ENCODE results near the gene NUAK2. TPM values are rescaled to one million over a fixed set of nuclear protein-coding genes. Genes with fewer than 3 reads are reported as not detected.

The NUAK2 gene
- total and polyA plus RNA-seq, 7 donors = 0.28 to 15.0 (median 1.5) TPM

DNA sequence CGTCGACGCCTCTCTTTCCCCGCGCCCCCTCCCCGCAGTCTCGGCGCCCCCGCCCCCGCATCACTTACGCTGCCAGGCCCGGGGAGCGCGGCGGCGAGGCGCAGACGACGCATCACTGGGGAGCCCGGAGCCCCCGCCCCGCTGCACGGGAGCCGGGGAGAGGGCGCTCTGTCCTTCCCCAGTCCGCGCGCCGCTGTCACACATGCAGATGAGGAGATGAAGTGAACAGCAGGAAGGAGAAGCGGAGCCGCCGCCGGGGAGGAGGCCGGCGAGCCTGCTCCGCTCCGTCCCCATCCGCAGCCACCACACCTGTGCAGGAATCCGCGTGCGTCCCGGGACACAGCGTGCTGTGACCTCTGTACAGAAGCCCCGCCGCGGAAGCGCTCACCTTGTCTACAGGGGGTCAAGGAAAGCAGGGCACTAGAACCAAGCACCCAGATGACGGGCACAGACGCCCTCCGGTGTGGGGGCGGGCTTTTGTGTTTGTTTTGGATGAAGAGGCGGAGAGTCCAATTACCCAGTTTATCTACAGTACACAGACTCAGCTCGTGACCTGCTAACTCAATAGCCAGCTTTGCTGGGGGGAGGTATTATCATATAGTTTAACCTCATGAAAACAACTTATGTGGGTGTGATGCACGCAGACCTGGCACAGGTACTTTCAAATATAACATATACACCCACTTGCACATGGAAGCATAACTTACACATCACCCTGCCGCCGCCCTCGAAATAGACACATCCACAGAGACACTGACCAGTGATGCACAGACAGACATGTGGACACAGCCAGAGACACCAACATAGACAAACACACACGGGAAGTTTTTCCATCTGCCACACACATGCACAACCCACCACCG lies 22.8 kb upstream of the NUAK2 start:
- no peak for TF ChIP-seq POLR2A (IDR thresholded peaks at IDR 0.05)
- TF ChIP-seq, protein P1, sequence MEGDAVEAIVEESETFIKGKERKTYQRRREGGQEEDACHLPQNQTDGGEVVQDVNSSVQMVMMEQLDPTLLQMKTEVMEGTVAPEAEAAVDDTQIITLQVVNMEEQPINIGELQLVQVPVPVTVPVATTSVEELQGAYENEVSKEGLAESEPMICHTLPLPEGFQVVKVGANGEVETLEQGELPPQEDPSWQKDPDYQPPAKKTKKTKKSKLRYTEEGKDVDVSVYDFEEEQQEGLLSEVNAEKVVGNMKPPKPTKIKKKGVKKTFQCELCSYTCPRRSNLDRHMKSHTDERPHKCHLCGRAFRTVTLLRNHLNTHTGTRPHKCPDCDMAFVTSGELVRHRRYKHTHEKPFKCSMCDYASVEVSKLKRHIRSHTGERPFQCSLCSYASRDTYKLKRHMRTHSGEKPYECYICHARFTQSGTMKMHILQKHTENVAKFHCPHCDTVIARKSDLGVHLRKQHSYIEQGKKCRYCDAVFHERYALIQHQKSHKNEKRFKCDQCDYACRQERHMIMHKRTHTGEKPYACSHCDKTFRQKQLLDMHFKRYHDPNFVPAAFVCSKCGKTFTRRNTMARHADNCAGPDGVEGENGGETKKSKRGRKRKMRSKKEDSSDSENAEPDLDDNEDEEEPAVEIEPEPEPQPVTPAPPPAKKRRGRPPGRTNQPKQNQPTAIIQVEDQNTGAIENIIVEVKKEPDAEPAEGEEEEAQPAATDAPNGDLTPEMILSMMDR (IDR thresholded peaks at IDR 0.05) = no peak
- no peak for TF ChIP-seq POLR2AphosphoS5 (IDR thresholded peaks at IDR 0.05)
- TF ChIP-seq EP300 (IDR thresholded peaks at IDR 0.05) = no peak
- H3K4me1 ChIP-seq = peaks cover 0 to 15% (median 13%) of the 10 kb centered on the region in 4 donors
- peaks cover 15 to 53% (median 22%) of the 10 kb centered on the region in 3 donors for H3K27me3 ChIP-seq
- intact Hi-C loops (cut with DNase I) = no loop called here
- no peak overlapping the region for H3K27ac ChIP-seq
- no peaks in the 10 kb centered on the region for H3K36me3 ChIP-seq
- peak overlapping the region in 3 of 4 donors; percentile 24 to 41 (median 36) for H3K4me3 ChIP-seq
- 4 to 9% methylated on average over 59 of the region's 59 CpGs for WGBS, 2 donors
- H3K9me3 ChIP-seq = no peaks in the 10 kb centered on the region
- no peak for DNase-seq

- Histone ChIP-seq H3K9me3 (no peaks in the 10 kb centered on the region), H3K36me3 (no peaks in the 10 kb centered on the region), H3K4me3 (peak overlapping the region in 3 of 4 donors; percentile 24 to 41 (median 36)), H3K27me3 (peaks cover 15 to 53% (median 22%) of the 10 kb centered on the region in 3 donors), H3K4me1 (peaks cover 0 to 15% (median 13%) of the 10 kb centered on the region in 4 donors), H3K27ac (no peak overlapping the region)
- TF ChIP-seq POLR2AphosphoS5 (IDR thresholded peaks at IDR 0.05) = no peak
- TF ChIP-seq, protein P1 (IDR thresholded peaks at IDR 0.05) = no peak
- TF ChIP-seq POLR2A (IDR thresholded peaks at IDR 0.05) = no peak
- no peak for TF ChIP-seq EP300 (IDR thresholded peaks at IDR 0.05)
- intact Hi-C loops (cut with DNase I) = no loop called here
- no peak for DNase-seq
- WGBS, 2 donors = 3 to 9% methylated on average over 63 of the region's 63 CpGs
Measured at GRCh38 chr1:205343431-205344065, 22.0 kb upstream of the NUAK2 start.

DNA sequence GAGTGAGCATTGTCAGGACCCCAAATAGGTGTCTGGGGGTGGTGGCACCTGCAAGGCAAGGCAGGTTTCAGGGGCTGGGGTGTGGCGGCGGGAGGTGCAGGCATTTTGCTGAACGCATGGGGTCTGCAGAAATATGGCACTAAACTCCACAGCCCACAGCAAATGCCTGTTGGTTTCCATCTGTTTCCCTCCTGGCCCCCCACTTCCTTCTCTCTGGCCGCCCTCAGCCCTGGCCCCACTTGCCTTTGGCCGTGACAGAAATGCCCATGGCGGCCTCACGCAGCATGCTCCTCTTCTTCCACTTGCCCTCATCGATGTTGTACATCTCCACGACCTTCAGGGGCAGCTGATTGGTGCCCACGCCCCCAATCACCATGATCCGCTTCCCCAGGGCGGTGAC lies 21.4 kb upstream of the NUAK2 start:
- DNase-seq = no peak
- 56 to 82% methylated on average over 12 of the region's 12 CpGs for WGBS, 2 donors
- H3K4me1 ChIP-seq = peaks cover 0 to 15% (median 13%) of the 10 kb centered on the region in 4 donors
- H3K27ac ChIP-seq = no peak overlapping the region
- intact Hi-C loops (cut with DNase I) = no loop called here
- TF ChIP-seq POLR2A (IDR thresholded peaks at IDR 0.05) (no peak), POLR2AphosphoS5 (IDR thresholded peaks at IDR 0.05) (no peak), EP300 (IDR thresholded peaks at IDR 0.05) (no peak)
- TF ChIP-seq, protein P1 (IDR thresholded peaks at IDR 0.05) = no peak
- H3K4me3 ChIP-seq = no peak overlapping the region
- no peaks in the 10 kb centered on the region for H3K9me3 ChIP-seq
- no peaks in the 10 kb centered on the region for H3K36me3 ChIP-seq
- peaks cover 15 to 53% (median 22%) of the 10 kb centered on the region in 3 donors for H3K27me3 ChIP-seq

DNA sequence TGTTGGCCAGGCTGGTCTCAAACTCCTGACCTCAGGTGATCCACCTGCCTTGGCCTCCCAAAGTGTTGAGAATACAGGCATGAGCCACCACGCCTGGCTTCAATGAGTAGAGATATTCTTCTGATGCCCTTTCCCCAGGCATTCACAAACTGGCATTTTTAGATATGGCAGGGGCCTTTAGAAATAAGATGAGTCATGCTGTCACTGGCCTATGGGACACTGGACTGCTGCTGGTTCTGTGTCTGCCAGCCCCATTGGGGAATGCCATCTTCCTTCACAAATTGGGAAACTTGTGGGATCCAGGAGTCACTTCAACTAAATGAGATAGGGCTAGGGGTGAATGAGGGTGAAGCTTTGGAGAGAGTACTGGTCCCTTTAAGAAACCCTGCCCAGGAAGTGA lies 19.1 kb upstream of the NUAK2 start:
- H3K27ac ChIP-seq = no peak overlapping the region

More for the DNA sequence above, 19.1 kb upstream of the NUAK2 start:
- intact Hi-C loops (cut with DNase I) = no loop called here
- H3K36me3 ChIP-seq = no peaks in the 10 kb centered on the region
- 90 to 92% methylated on average over 1 of the region's 1 CpG for WGBS, 2 donors
- H3K4me3 ChIP-seq = no peak overlapping the region
- peaks cover 15 to 36% (median 19%) of the 10 kb centered on the region in 3 donors for H3K27me3 ChIP-seq
- no peak for DNase-seq
- H3K9me3 ChIP-seq = no peaks in the 10 kb centered on the region
- TF ChIP-seq, protein P1 (IDR thresholded peaks at IDR 0.05) = no peak
- TF ChIP-seq POLR2AphosphoS5 (IDR thresholded peaks at IDR 0.05) = no peak
- TF ChIP-seq POLR2A (IDR thresholded peaks at IDR 0.05) = no peak
- peaks cover 0 to 15% (median 13%) of the 10 kb centered on the region in 4 donors for H3K4me1 ChIP-seq
